ENCODE results near the gene PTH1R. TPM values are rescaled to one million over a fixed set of nuclear protein-coding genes. Genes with fewer than 3 reads are reported as not detected.

PTH1R gene
- total RNA-seq, 1 experiment from 2014 or later = 0.32 TPM

- H3K36me3 ChIP-seq (ENCODE audit: control insufficient read depth in 1 of 2, insufficient read depth in 2 of 2, low read length in 2 of 2) = no peaks in the 10 kb centered on the region
- no peak overlapping the region for H3K4me2 ChIP-seq (ENCODE audit: low read length)
- no peak for ATAC-seq
- no peak overlapping the region for H3K9ac ChIP-seq (ENCODE audit: low read length)
- no peak for DNase-seq (ENCODE audit: low read depth, low spot score)
- ChIA-PET CTCF (interaction anchor here (0.7 to 0.8 kb wide), 2 partner anchors 10 to 166 kb away, joined by 3 read pairs; partner anchors contain the start of gene ALS2CL), RAD21 (ENCODE audit: low non-redundant PET in 1 of 2, low total read pairs in 2 of 2, uncharacterized antibody in 2 of 2, unreplicated experiment in 2 of 2) (no interaction called here), POLR2A (no interaction called here)
- no peaks in the 10 kb centered on the region for H3K27me3 ChIP-seq (ENCODE audit: insufficient read depth, low read length)
- no peaks in the 10 kb centered on the region for H3K9me3 ChIP-seq (ENCODE audit: control insufficient read depth in 1 of 2, insufficient read depth in 1 of 2, low read depth in 1 of 2, low read length in 2 of 2)
- no peaks in the 10 kb centered on the region for H3K4me1 ChIP-seq (ENCODE audit: control insufficient read depth in 1 of 2, insufficient read depth in 2 of 2, low read length in 2 of 2)
- no peak overlapping the region for H3K27ac ChIP-seq (ENCODE audit: low read depth, low read length)
- no peaks in the 10 kb centered on the region for H4K20me1 ChIP-seq (ENCODE audit: insufficient read depth)
- H3K4me3 ChIP-seq (replicated peaks in 1 of 2; ENCODE audit: low read depth in 1 of 2, low read length in 2 of 2) = no peak overlapping the region
- H3K79me2 ChIP-seq (ENCODE audit: insufficient read depth, low read length) = no peaks in the 10 kb centered on the region
- H3K9me2 ChIP-seq (ENCODE audit: insufficient read depth) = no peaks in the 10 kb centered on the region
- H2AFZ ChIP-seq (ENCODE audit: low read depth, low read length, poor library complexity, severe bottlenecking) = no peak overlapping the region
- TF ChIP-seq YY1 (IDR thresholded peaks at IDR 0.05; ENCODE audit: extremely low read depth, insufficient replicate concordance, low read depth, low read length) (no peak), SP1 (IDR thresholded peaks at IDR 0.05; ENCODE audit: low read depth) (no peak), SRF (IDR thresholded peaks at IDR 0.05; ENCODE audit: low read depth) (no peak), POLR2A (IDR thresholded peaks at IDR 0.05; ENCODE audit: borderline replicate concordance, extremely low read depth, insufficient read depth, insufficient read length) (no peak), REST (IDR thresholded peaks at IDR 0.05; ENCODE audit: low read depth) (no peak), POLR2AphosphoS5 (IDR thresholded peaks at IDR 0.05; ENCODE audit: low read depth, low read length) (no peak), EGR1 (IDR thresholded peaks at IDR 0.05; ENCODE audit: low read depth) (no peak), RAD21 (IDR thresholded peaks at IDR 0.05; ENCODE audit: low read depth) (no peak), TCF7L2 (IDR thresholded peaks at IDR 0.05; ENCODE audit: borderline replicate concordance, extremely low read depth, insufficient read depth, insufficient read length) (no peak), CTCF (IDR thresholded peaks at IDR 0.05 in 2 of 3, conservative IDR thresholded peaks at IDR 0.05 in 1 of 3; ENCODE audit: borderline replicate concordance in 1 of 3, insufficient read depth in 1 of 3, low read depth in 2 of 3, low read length in 2 of 3) (no peak), CBX3 (IDR thresholded peaks at IDR 0.05; ENCODE audit: low read depth) (no peak), ZNF274 (IDR thresholded peaks at IDR 0.05; ENCODE audit: low read depth, low read length) (no peak), SIN3A (IDR thresholded peaks at IDR 0.05; ENCODE audit: low read depth) (no peak), ELF1 (IDR thresholded peaks at IDR 0.05; ENCODE audit: borderline replicate concordance, low read depth) (no peak), MAX (IDR thresholded peaks at IDR 0.05) (no peak)
- TF ChIP-seq, protein P1, sequence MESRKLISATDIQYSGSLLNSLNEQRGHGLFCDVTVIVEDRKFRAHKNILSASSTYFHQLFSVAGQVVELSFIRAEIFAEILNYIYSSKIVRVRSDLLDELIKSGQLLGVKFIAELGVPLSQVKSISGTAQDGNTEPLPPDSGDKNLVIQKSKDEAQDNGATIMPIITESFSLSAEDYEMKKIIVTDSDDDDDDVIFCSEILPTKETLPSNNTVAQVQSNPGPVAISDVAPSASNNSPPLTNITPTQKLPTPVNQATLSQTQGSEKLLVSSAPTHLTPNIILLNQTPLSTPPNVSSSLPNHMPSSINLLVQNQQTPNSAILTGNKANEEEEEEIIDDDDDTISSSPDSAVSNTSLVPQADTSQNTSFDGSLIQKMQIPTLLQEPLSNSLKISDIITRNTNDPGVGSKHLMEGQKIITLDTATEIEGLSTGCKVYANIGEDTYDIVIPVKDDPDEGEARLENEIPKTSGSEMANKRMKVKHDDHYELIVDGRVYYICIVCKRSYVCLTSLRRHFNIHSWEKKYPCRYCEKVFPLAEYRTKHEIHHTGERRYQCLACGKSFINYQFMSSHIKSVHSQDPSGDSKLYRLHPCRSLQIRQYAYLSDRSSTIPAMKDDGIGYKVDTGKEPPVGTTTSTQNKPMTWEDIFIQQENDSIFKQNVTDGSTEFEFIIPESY (IDR thresholded peaks at IDR 0.05; ENCODE audit: extremely low read depth, insufficient replicate concordance, low read length) = no peak
- BruUV-seq (replicated peaks) = no TSS peak
- intact Hi-C loops (cut with micrococcal nuclease) = no loop called here
These were observed 18.4 kb upstream of the PTH1R start for GRCh38 chr3:46859001-46859710.

All from HCT116 (cell line).